ENCODE measurements around the gene TACSTD2.
"Not testable (repeated sequence)": the region's sequence is repeated elsewhere in the genome, so short reads cannot be mapped to it uniquely, and the experiment has no call there.

GRCh38 chr1:58623259-58623658 is 46.2 kb upstream of the TACSTD2 start:
- not testable (repeated sequence) for TF ChIP-seq CTCF, POLR2A (IDR thresholded peaks at IDR 0.05)

Measured in ovary (tissue), 3 donors.